ENCODE measurements around the gene PFDN6. TPM values are rescaled to one million over a fixed set of nuclear protein-coding genes. Genes with fewer than 3 reads are reported as not detected.

PFDN6 gene
- total and polyA plus RNA-seq, 2 of the 13 experiments (the other 11 are each of a cell fraction or from before 2014, with no cell fraction given), result 75.5 to 87.0 TPM

GRCh38 chr6:33288921-33289783 lies at the start of gene PFDN6, which contains the start of gene WDR46 (continued):
- no peak for TF ChIP-seq TFDP2 (CRISPR knock-in tag; IDR thresholded peaks at IDR 0.05)
- TF ChIP-seq PRPF4 (IDR thresholded peaks at IDR 0.05; ENCODE audit: low read depth, low read length, poor library complexity, severe bottlenecking), result no peak
- no peak for TF ChIP-seq ZNF460 (CRISPR knock-in tag; IDR thresholded peaks at IDR 0.05; ENCODE audit: borderline replicate concordance)
- no peak for TF ChIP-seq ZNF878 (CRISPR knock-in tag; IDR thresholded peaks at IDR 0.05)
- TF ChIP-seq SMAD1 (CRISPR knock-in tag; IDR thresholded peaks at IDR 0.05; ENCODE audit: borderline replicate concordance, low read depth), result no peak
- TF ChIP-seq, protein P1, sequence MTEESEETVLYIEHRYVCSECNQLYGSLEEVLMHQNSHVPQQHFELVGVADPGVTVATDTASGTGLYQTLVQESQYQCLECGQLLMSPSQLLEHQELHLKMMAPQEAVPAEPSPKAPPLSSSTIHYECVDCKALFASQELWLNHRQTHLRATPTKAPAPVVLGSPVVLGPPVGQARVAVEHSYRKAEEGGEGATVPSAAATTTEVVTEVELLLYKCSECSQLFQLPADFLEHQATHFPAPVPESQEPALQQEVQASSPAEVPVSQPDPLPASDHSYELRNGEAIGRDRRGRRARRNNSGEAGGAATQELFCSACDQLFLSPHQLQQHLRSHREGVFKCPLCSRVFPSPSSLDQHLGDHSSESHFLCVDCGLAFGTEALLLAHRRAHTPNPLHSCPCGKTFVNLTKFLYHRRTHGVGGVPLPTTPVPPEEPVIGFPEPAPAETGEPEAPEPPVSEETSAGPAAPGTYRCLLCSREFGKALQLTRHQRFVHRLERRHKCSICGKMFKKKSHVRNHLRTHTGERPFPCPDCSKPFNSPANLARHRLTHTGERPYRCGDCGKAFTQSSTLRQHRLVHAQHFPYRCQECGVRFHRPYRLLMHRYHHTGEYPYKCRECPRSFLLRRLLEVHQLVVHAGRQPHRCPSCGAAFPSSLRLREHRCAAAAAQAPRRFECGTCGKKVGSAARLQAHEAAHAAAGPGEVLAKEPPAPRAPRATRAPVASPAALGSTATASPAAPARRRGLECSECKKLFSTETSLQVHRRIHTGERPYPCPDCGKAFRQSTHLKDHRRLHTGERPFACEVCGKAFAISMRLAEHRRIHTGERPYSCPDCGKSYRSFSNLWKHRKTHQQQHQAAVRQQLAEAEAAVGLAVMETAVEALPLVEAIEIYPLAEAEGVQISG (CRISPR knock-in tag; IDR thresholded peaks at IDR 0.05), result peak; percentile 84
- TF ChIP-seq SAFB2 (CRISPR knock-in tag; IDR thresholded peaks at IDR 0.05; ENCODE audit: borderline replicate concordance, low read depth), result no peak
- 0 out of 2 replicates have a peak, but pooled peaks have one; percentile 33 for TF ChIP-seq BRD4 (CRISPR knock-in tag; IDR thresholded peaks at IDR 0.05)
- no peak for TF ChIP-seq ZNF3 (CRISPR knock-in tag; IDR thresholded peaks at IDR 0.05)
- no peak for TF ChIP-seq NAIF1 (CRISPR knock-in tag; IDR thresholded peaks at IDR 0.05; ENCODE audit: borderline replicate concordance)
- no peak for TF ChIP-seq HOXD1 (CRISPR knock-in tag; IDR thresholded peaks at IDR 0.05)
- no peak for TF ChIP-seq CENPBD1 (CRISPR knock-in tag; IDR thresholded peaks at IDR 0.05; ENCODE audit: borderline replicate concordance, low read depth)
- TF ChIP-seq HMGA1 (CRISPR knock-in tag; conservative IDR thresholded peaks at IDR 0.05), result no peak
- no peak for TF ChIP-seq HIVEP1 (CRISPR knock-in tag; IDR thresholded peaks at IDR 0.05)
- TF ChIP-seq, protein P2, sequence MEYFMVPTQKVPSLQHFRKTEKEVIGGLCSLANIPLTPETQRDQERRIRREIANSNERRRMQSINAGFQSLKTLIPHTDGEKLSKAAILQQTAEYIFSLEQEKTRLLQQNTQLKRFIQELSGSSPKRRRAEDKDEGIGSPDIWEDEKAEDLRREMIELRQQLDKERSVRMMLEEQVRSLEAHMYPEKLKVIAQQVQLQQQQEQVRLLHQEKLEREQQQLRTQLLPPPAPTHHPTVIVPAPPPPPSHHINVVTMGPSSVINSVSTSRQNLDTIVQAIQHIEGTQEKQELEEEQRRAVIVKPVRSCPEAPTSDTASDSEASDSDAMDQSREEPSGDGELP (IDR thresholded peaks at IDR 0.05; ENCODE audit: borderline replicate concordance, low read depth), result peak; percentile 85
- no peak for TF ChIP-seq REL (CRISPR knock-in tag; conservative IDR thresholded peaks at IDR 0.05)
- TF ChIP-seq KDM5A (IDR thresholded peaks at IDR 0.05; ENCODE audit: borderline replicate concordance, low read length), result peak; percentile 98
- no peak for TF ChIP-seq ZNF251 (CRISPR knock-in tag; IDR thresholded peaks at IDR 0.05)
- TF ChIP-seq ZNF839 (CRISPR knock-in tag; IDR thresholded peaks at IDR 0.05; ENCODE audit: borderline replicate concordance), result no peak; the same call in 1 of the 2 replicates
- TF ChIP-seq, protein P3, sequence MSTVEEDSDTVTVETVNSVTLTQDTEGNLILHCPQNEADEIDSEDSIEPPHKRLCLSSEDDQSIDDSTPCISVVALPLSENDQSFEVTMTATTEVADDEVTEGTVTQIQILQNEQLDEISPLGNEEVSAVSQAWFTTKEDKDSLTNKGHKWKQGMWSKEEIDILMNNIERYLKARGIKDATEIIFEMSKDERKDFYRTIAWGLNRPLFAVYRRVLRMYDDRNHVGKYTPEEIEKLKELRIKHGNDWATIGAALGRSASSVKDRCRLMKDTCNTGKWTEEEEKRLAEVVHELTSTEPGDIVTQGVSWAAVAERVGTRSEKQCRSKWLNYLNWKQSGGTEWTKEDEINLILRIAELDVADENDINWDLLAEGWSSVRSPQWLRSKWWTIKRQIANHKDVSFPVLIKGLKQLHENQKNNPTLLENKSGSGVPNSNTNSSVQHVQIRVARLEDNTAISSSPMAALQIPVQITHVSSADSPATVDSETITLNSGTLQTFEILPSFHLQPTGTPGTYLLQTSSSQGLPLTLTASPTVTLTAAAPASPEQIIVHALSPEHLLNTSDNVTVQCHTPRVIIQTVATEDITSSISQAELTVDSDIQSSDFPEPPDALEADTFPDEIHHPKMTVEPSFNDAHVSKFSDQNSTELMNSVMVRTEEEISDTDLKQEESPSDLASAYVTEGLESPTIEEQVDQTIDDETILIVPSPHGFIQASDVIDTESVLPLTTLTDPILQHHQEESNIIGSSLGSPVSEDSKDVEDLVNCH (CRISPR knock-in tag; IDR thresholded peaks at IDR 0.05), result no peak
- TF ChIP-seq SCMH1 (CRISPR knock-in tag; IDR thresholded peaks at IDR 0.05; ENCODE audit: borderline replicate concordance), result no peak
- TF ChIP-seq KAT8 (CRISPR knock-in tag; IDR thresholded peaks at IDR 0.05), result peak; percentile 97
